GM23248 (cell line): ENCODE results near the gene PRSS3. TPM values are rescaled to one million over a fixed set of nuclear protein-coding genes. Genes with fewer than 3 reads are reported as not detected.
"Not testable (repeated sequence)": the region's sequence is repeated elsewhere in the genome, so short reads cannot be mapped to it uniquely, and the experiment has no call there.

Experiments used
- DNase-seq: peaks from one replicate; pipeline ENCODE4 v3.0.0-alpha.2; 2015
- H2AFZ ChIP-seq: fragments of 200-600 bp; sonication (generic); 2 replicates; pipeline ENCODE4 v1.6.1; 2016; ENCODE audit warnings: antibody characterized with exemption
- H3F3A ChIP-seq: fragments of 200-600 bp; sonication (generic); 2 replicates; pipeline ENCODE4 v1.6.1; 2016; ENCODE audit warnings: mild to moderate bottlenecking, antibody characterized with exemption, mixed run types; ENCODE audit not compliant: insufficient read depth
- H3K27ac ChIP-seq: fragments of 200-600 bp; sonication (generic); 2 replicates; pipeline ENCODE4 v1.5.1; 2016; ENCODE audit warnings: mild to moderate bottlenecking
- H3K27me3 ChIP-seq: fragments of 200-600 bp; sonication (generic); replicated peaks from 2 replicates; pipeline ENCODE4 v1.6.1; 2016; ENCODE audit warnings: mild to moderate bottlenecking; ENCODE audit not compliant: insufficient read depth
- H3K36me3 ChIP-seq: fragments of 200-600 bp; sonication (generic); 2 replicates; pipeline ENCODE4 v1.6.1; 2016; ENCODE audit warnings: low read depth, mild to moderate bottlenecking
- H3K4me1 ChIP-seq: fragments of 200-600 bp; sonication (generic); 2 replicates; pipeline ENCODE4 v1.6.1; 2016; ENCODE audit warnings: mild to moderate bottlenecking; ENCODE audit not compliant: insufficient read depth
- H3K4me2 ChIP-seq: fragments of 200-600 bp; sonication (generic); one replicate; pipeline ENCODE4 v1.6.1; 2016; ENCODE audit warnings: mild to moderate bottlenecking; ENCODE audit not compliant: unreplicated experiment
- H3K4me3 ChIP-seq: fragments of 200-600 bp; sonication (generic); 2 replicates; pipeline ENCODE4 v1.5.1; 2016; ENCODE audit warnings: mild to moderate bottlenecking
- H3K79me2 ChIP-seq: fragments of 200-600 bp; sonication (generic); 2 replicates; pipeline ENCODE4 v1.6.1; 2016; ENCODE audit warnings: mild to moderate bottlenecking; ENCODE audit not compliant: insufficient read depth
- H3K9ac ChIP-seq: fragments of 200-600 bp; sonication (generic); 2 replicates; pipeline ENCODE4 v1.6.1; 2016; ENCODE audit warnings: mild to moderate bottlenecking
- H3K9me2 ChIP-seq: fragments of 200-600 bp; sonication (generic); 2 replicates; pipeline ENCODE4 v1.6.1; 2016; ENCODE audit warnings: mixed run types, mild to moderate bottlenecking, moderate library complexity; ENCODE audit not compliant: insufficient read depth
- H3K9me3 ChIP-seq: fragments of 200-600 bp; sonication (generic); one replicate; pipeline ENCODE4 v1.6.1; 2017; ENCODE audit warnings: low read depth
- H4K20me1 ChIP-seq: fragments of 200-600 bp; sonication (generic); 2 replicates; pipeline ENCODE4 v1.6.0; 2016; ENCODE audit not compliant: insufficient read depth
- EZH2 ChIP-seq: fragments of 200-600 bp; sonication (generic); IDR thresholded peaks from 2 replicates; pipeline ENCODE4 v1.6.1; 2018; ENCODE audit warnings: antibody characterized with exemption, mild to moderate bottlenecking; ENCODE audit not compliant: insufficient read depth, poor library complexity, severe bottlenecking
- EZH2phosphoT487 ChIP-seq: fragments of 200-600 bp; sonication (generic); IDR thresholded peaks from 2 replicates; pipeline ENCODE4 v1.6.1; 2018; ENCODE audit warnings: antibody characterized with exemption, moderate library complexity, mild to moderate bottlenecking, low read depth; ENCODE audit not compliant: insufficient read depth
- WGBS, 2 experiments: methylation state at CpG; one replicate each; pipeline ENCODE4 v1.1.6; 2015 to 2017; ENCODE audit warnings: low lambda C conversion rate in 2 of 2, low coverage in 1 of 2; ENCODE audit errors: missing lambda C conversion rate in 2 of 2; 5-methylcytosine and 5-hydroxymethylcytosine counted together
- in situ Hi-C: fragments of 300-500 bp; cut with MboI; formaldehyde crosslinking; loops from 2 replicates; pipeline ENCODE4 v1.15.0; 2020
- polyA plus RNA-seq: library from polyadenylated mRNA; unstranded; fragments of >200 nt; fragmentation: Nextera tagmentation; extraction: Ambion mirVana; gene quantifications from 2 replicates; pipeline ENCODE4 v1.2.1, GENCODE V29; 2016
- total RNA-seq: library from RNA; depleted of rRNA; stranded (reverse); fragments of >200 nt; shearing (Covaris generic); gene quantifications from 2 replicates; pipeline ENCODE4 v1.2.3, GENCODE V29; 2014

Gene PRSS3
- total and polyA plus RNA-seq, 2 experiments from 2014 or later: 15.1 to 48.2 TPM

- peaks cover 38% of the 10 kb centered on the region for H3F3A ChIP-seq
- no peaks in the 10 kb centered on the region for H4K20me1 ChIP-seq
- no peaks in the 10 kb centered on the region for H3K36me3 ChIP-seq
- no peak overlapping the region for H3K27ac ChIP-seq
- H3K4me3 ChIP-seq: no peak overlapping the region
- H3K9me2 ChIP-seq: no peaks in the 10 kb centered on the region
- no peak overlapping the region for H3K4me2 ChIP-seq
- no peaks in the 10 kb centered on the region for H3K27me3 ChIP-seq
- H3K79me2 ChIP-seq: peaks cover 53% of the 10 kb centered on the region
- no peak for TF ChIP-seq EZH2phosphoT487
- no peak for TF ChIP-seq EZH2
- 86 to 96% methylated on average over 6 of the region's 6 CpGs for WGBS, 2 experiments
- H3K9me3 ChIP-seq: no peaks in the 10 kb centered on the region
- in situ Hi-C loops: no loop called here
- no peak for DNase-seq
- no peak overlapping the region for H2AFZ ChIP-seq
- no peak overlapping the region for H3K9ac ChIP-seq
- H3K4me1 ChIP-seq: peaks cover 40% of the 10 kb centered on the region
Measured at GRCh38 chr9:33762343-33762742, 33.0 kb upstream of the PRSS3 start.

- H3K4me3 ChIP-seq, H3K9ac ChIP-seq, H3K36me3 ChIP-seq, H3K27me3 ChIP-seq, H3K9me2 ChIP-seq, H3K9me3 ChIP-seq, H4K20me1 ChIP-seq, H2AFZ ChIP-seq, H3K4me2 ChIP-seq, in situ Hi-C loops: not testable (repeated sequence)
- WGBS, 2 experiments: 0 to 4% methylated on average over 1 of the region's 1 CpG
- H3F3A ChIP-seq: peaks cover 32% of the 10 kb centered on the region
- H3K4me1 ChIP-seq: peaks cover 32% of the 10 kb centered on the region
- DNase-seq: peak; percentile 82
- H3K27ac ChIP-seq: peak overlapping the region; percentile 57
- H3K79me2 ChIP-seq: peaks cover 40% of the 10 kb centered on the region
Measured at GRCh38 chr9:33763709-33764108, 31.7 kb upstream of the PRSS3 start.

GRCh38 chr9:33765411-33765810, 29.9 kb upstream of the PRSS3 start:
- Histone ChIP-seq H4K20me1 (no peaks in the 10 kb centered on the region), H3K9me3 (no peaks in the 10 kb centered on the region), H3K27me3 (no peaks in the 10 kb centered on the region), H3K4me1 (peaks cover 35% of the 10 kb centered on the region), H3K9me2 (no peaks in the 10 kb centered on the region), H3K4me2 (peak overlapping the region; percentile 65), H3K36me3 (no peaks in the 10 kb centered on the region), H3F3A (peaks cover 25% of the 10 kb centered on the region), H3K4me3 (0 out of 2 replicates have a peak overlapping the region, but pooled peaks have one; percentile 5), H2AFZ (no peak overlapping the region), H3K9ac (no peak overlapping the region), H3K27ac (peak overlapping the region; percentile 18), H3K79me2 (peaks cover 28% of the 10 kb centered on the region)
- no peak for TF ChIP-seq EZH2phosphoT487
- peak; percentile 83 for DNase-seq
- in situ Hi-C loops: no loop called here
- WGBS, 2 experiments: 28 to 29% methylated on average over 3 of the region's 3 CpGs

GRCh38 chr9:33770156-33770880, 25.0 kb upstream of the PRSS3 start:
- H3K9me2 ChIP-seq: not testable (repeated sequence)
- WGBS, 2 experiments: 76 to 79% methylated on average over 3 of the region's 3 CpGs
- peak overlapping the region; percentile 83 for H3K27ac ChIP-seq

GRCh38 chr9:33773135-33773534, 22.2 kb upstream of the PRSS3 start:
- H4K20me1 ChIP-seq, H3K9me2 ChIP-seq, H3K36me3 ChIP-seq, H3K4me2 ChIP-seq, H3K79me2 ChIP-seq, H3F3A ChIP-seq, in situ Hi-C loops, H3K9me3 ChIP-seq, DNase-seq, H2AFZ ChIP-seq, H3K27me3 ChIP-seq, H3K4me3 ChIP-seq, H3K27ac ChIP-seq, H3K9ac ChIP-seq: not testable (repeated sequence)
- peaks cover 16% of the 10 kb centered on the region for H3K4me1 ChIP-seq

More at GRCh38 chr9:33770156-33770880, 25.0 kb upstream of the PRSS3 start:
- Histone ChIP-seq H2AFZ (peak overlapping the region; percentile 56), H3K9ac (peak overlapping the region; percentile 40; the same call in 1 of the 2 replicates), H3K79me2 (peaks cover 12% of the 10 kb centered on the region), H3K4me1 (peaks cover 23% of the 10 kb centered on the region), H3K4me2 (peak overlapping the region; percentile 33)
- H3K9me3 ChIP-seq, H3F3A ChIP-seq, H4K20me1 ChIP-seq, H3K36me3 ChIP-seq, in situ Hi-C loops, H3K27me3 ChIP-seq, H3K4me3 ChIP-seq: not testable (repeated sequence)
- DNase-seq: peak; percentile 83

GRCh38 chr9:33774074-33774659, 21.2 kb upstream of the PRSS3 start:
- WGBS, 2 experiments: 67 to 72% methylated on average over 5 of the region's 5 CpGs
- H3K36me3 ChIP-seq, H3F3A ChIP-seq, H3K9me3 ChIP-seq, in situ Hi-C loops, DNase-seq, H3K4me2 ChIP-seq, H3K27ac ChIP-seq, H4K20me1 ChIP-seq, H3K4me3 ChIP-seq, H3K9me2 ChIP-seq, H3K79me2 ChIP-seq, H2AFZ ChIP-seq, H3K27me3 ChIP-seq, H3K9ac ChIP-seq: not testable (repeated sequence)
- H3K4me1 ChIP-seq: peaks cover 20% of the 10 kb centered on the region
